Measurements from ENCODE around the gene ZNF217.
A peak's percentile ranks its signal among the peaks of the same experiment; 100 is the strongest.

Gene ZNF217

DNA sequence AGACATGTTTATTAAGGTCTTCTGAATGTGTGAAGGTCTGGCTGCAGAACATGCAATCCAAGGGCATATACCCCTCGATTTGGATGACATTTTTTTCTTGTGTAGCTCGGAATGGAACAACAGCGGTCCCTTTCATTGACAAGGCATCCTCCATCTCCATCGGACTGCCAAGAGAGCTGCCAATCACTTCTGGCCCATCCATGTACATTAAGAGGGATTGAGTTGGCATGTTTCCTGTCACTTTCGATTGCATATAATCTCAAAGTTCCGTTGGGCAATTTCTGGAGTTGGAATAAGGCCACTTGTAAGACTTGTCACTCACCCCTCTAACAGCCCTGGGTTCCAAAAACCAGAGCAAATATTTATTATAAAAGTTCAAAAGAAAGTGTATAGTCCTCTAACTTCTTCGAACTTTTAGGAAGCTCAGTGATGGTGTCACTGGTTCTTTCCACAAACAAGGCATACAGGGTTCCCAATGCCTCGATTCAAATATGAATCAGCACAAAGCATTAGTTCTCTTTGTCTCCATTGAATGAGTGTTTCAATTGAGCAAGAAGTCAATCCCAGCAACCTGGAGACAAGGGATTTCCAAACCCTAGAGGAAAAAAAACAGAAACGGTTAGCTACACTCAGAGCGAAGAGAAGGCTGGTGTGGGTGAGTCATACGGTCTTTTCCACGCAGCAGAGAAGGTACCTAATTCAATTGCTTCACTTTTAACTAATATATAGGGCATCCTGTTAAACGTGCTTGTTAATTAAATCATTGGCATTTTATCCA, 10.9 kb downstream of the ZNF217 start:
- Histone ChIP-seq H3K9ac (ENCODE audit: low read depth in 1 of 2, low read length in 2 of 2) (peak overlapping the region in 1 of 2 donors; percentile 57), H3K36me3 (ENCODE audit: control insufficient read depth in 1 of 2, insufficient read depth in 2 of 2, low read length in 2 of 2) (peaks cover 22 to 24% of the 10 kb centered on the region in 2 donors), H3K27ac (ENCODE audit: low read depth, low read length) (peak overlapping the region; percentile 59), H3K4me1 (ENCODE audit: control insufficient read depth in 1 of 2, insufficient read depth in 2 of 2, low read length in 2 of 2) (peaks cover 62 to 81% of the 10 kb centered on the region in 2 donors), H3K27me3 (ENCODE audit: control insufficient read depth in 1 of 2, insufficient read depth in 2 of 2, low read length in 2 of 2) (no peaks in the 10 kb centered on the region), H3K4me3 (ENCODE audit: low read depth in 1 of 2, low read length in 2 of 2) (peak overlapping the region; percentile 45 to 60), H3K9me3 (ENCODE audit: control insufficient read depth in 1 of 2, low read length in 2 of 2) (no peaks in the 10 kb centered on the region)

- Histone ChIP-seq H3K4me1 (ENCODE audit: control insufficient read depth in 1 of 2, insufficient read depth in 2 of 2, low read length in 2 of 2) (peaks cover 60 to 85% of the 10 kb centered on the region in 2 donors), H3K36me3 (ENCODE audit: control insufficient read depth in 1 of 2, insufficient read depth in 2 of 2, low read length in 2 of 2) (peaks cover 24 to 27% of the 10 kb centered on the region in 2 donors), H3K27me3 (ENCODE audit: control insufficient read depth in 1 of 2, insufficient read depth in 2 of 2, low read length in 2 of 2) (no peaks in the 10 kb centered on the region), H3K9me3 (ENCODE audit: control insufficient read depth in 1 of 2, low read length in 2 of 2) (no peaks in the 10 kb centered on the region), H3K9ac (ENCODE audit: low read depth in 1 of 2, low read length in 2 of 2) (peak overlapping the region in 1 of 2 donors; percentile 57), H3K27ac (ENCODE audit: low read depth, low read length) (peak overlapping the region; percentile 59), H3K4me3 (ENCODE audit: low read depth in 1 of 2, low read length in 2 of 2) (peak overlapping the region; percentile 45 to 60)
These were observed 11.4 kb downstream of the ZNF217 start for GRCh38 chr20:53582251-53582570.

DNA sequence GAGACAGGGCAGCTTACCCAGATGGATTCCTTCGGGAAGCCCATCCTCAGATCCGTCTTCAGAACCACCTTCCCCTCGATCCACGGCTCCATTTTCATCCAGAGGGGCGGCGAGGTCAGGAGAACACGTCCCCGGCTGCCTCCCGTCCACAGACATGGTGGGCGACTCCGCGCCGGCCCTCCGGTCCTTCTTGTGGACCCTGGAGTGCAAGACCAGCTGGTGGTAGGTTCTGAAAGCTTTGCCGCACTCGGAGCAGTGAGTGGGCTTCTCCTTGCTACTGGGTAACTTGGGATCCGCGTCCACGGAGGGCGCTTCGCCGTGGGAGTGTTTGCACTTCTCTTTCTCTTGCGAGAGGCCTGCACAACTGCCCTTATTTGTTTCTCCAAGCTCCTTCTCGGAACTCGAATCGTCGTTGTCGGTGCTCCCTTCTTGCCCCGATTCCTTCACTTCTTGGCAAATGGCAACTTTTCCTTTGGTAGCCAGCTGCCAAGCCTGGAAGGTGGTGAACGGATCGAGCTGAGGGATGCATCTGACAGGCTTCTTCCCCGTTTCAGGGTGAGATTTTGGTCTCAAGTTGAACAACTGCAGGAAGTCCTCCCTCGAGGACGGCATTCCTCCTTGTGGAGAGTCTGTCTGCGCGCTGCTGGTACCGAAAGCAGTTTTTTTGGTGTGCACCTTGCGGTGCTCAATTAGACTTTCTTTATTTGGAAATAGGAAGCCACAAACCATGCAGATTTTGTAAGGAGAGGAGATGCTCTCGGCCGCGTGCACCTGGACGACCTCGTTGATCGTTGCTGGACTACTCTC, 12.0 kb downstream of the ZNF217 start:
- no peaks in the 10 kb centered on the region for H3K9me3 ChIP-seq (ENCODE audit: control insufficient read depth in 1 of 2, low read length in 2 of 2)
- peaks cover 28 to 33% of the 10 kb centered on the region in 2 donors for H3K36me3 ChIP-seq (ENCODE audit: control insufficient read depth in 1 of 2, insufficient read depth in 2 of 2, low read length in 2 of 2)
- H3K27me3 ChIP-seq (ENCODE audit: control insufficient read depth in 1 of 2, insufficient read depth in 2 of 2, low read length in 2 of 2): no peaks in the 10 kb centered on the region
- peak overlapping the region; percentile 45 to 60 for H3K4me3 ChIP-seq (ENCODE audit: low read depth in 1 of 2, low read length in 2 of 2)
- H3K27ac ChIP-seq (ENCODE audit: low read depth, low read length): peak overlapping the region; percentile 59
- peaks cover 54 to 79% of the 10 kb centered on the region in 2 donors for H3K4me1 ChIP-seq (ENCODE audit: control insufficient read depth in 1 of 2, insufficient read depth in 2 of 2, low read length in 2 of 2)
- H3K9ac ChIP-seq (ENCODE audit: low read depth in 1 of 2, low read length in 2 of 2): peak overlapping the region in 1 of 2 donors; percentile 57

DNA sequence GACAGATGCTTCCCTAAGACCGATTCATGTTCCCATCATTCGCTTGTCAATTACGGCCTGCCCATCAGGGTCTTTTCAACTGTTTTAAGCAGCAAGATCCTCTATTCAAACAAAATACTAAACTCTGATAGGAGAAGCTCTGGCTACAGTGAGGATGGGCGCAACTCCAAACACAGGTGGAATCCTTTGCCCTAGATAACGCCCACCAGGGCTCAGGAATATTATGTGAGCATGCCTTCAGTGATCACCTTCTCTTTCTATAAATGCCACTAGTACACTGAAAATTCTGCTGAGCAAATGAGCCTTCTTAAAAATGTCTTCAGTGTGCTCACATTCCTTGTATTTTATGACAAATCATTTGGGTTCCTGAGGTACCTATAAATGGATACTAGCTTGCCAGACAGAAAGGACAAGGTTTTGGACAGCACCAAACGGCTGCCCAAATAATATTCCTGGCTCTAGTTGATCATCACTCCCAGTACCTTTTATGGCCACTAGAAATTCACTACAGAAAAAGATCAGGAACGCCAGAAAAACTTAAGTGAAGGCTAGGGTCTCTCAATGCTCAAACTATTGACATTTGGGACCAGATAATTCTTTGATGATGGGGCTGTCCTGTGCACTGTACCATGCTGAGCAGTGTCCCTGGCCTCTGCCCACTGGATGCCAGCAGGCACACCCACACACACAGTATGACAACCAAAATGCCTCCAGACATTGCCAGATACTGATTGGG, 13.1 kb downstream of the ZNF217 start:
- Histone ChIP-seq H3K9ac (ENCODE audit: low read depth in 1 of 2, low read length in 2 of 2) (peak overlapping the region; percentile 10 to 61), H3K9me3 (ENCODE audit: control insufficient read depth in 1 of 2, low read length in 2 of 2) (no peaks in the 10 kb centered on the region), H3K4me3 (ENCODE audit: low read depth in 1 of 2, low read length in 2 of 2) (peak overlapping the region; percentile 60), H3K27ac (ENCODE audit: low read depth, low read length) (peak overlapping the region; percentile 32), H3K4me1 (ENCODE audit: control insufficient read depth in 1 of 2, insufficient read depth in 2 of 2, low read length in 2 of 2) (peaks cover 53 to 68% of the 10 kb centered on the region in 2 donors), H3K36me3 (ENCODE audit: control insufficient read depth in 1 of 2, insufficient read depth in 2 of 2, low read length in 2 of 2) (peaks cover 39 to 44% of the 10 kb centered on the region in 2 donors), H3K27me3 (ENCODE audit: control insufficient read depth in 1 of 2, insufficient read depth in 2 of 2, low read length in 2 of 2) (no peaks in the 10 kb centered on the region)

- peaks cover 53 to 61% of the 10 kb centered on the region in 2 donors for H3K4me1 ChIP-seq (ENCODE audit: control insufficient read depth in 1 of 2, insufficient read depth in 2 of 2, low read length in 2 of 2)
- peaks cover 45 to 52% of the 10 kb centered on the region in 2 donors for H3K36me3 ChIP-seq (ENCODE audit: control insufficient read depth in 1 of 2, insufficient read depth in 2 of 2, low read length in 2 of 2)
- H3K9ac ChIP-seq (ENCODE audit: low read depth in 1 of 2, low read length in 2 of 2): peak overlapping the region; percentile 10 to 61
- H3K9me3 ChIP-seq (ENCODE audit: control insufficient read depth in 1 of 2, low read length in 2 of 2): no peaks in the 10 kb centered on the region
- peak overlapping the region; percentile 50 to 60 for H3K4me3 ChIP-seq (ENCODE audit: low read depth in 1 of 2, low read length in 2 of 2)
- H3K27ac ChIP-seq (ENCODE audit: low read depth, low read length): peak overlapping the region; percentile 32
- no peaks in the 10 kb centered on the region for H3K27me3 ChIP-seq (ENCODE audit: control insufficient read depth in 1 of 2, insufficient read depth in 2 of 2, low read length in 2 of 2)
These were observed 13.9 kb downstream of the ZNF217 start for GRCh38 chr20:53579581-53580375.

DNA sequence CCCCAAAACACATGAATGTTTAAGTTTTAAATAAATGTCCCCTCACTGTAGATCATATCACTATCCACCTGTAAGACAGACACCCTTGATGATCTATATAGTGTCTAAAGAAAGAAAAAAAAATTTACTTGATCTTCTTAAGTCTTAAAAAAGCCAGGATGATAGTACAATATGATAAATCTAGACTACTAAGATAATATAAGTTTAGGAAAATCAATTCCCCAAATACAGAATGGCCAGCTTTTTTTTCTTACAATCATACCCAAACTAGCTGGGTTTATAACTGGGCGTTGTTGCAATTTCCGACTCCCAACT, 14.4 kb downstream of the ZNF217 start:
- Histone ChIP-seq H3K9ac (ENCODE audit: low read depth in 1 of 2, low read length in 2 of 2) (peak overlapping the region; percentile 10 to 61), H3K27me3 (ENCODE audit: control insufficient read depth in 1 of 2, insufficient read depth in 2 of 2, low read length in 2 of 2) (no peaks in the 10 kb centered on the region), H3K36me3 (ENCODE audit: control insufficient read depth in 1 of 2, insufficient read depth in 2 of 2, low read length in 2 of 2) (peaks cover 47 to 57% of the 10 kb centered on the region in 2 donors), H3K4me3 (ENCODE audit: low read depth in 1 of 2, low read length in 2 of 2) (peak overlapping the region; percentile 50 to 60), H3K4me1 (ENCODE audit: control insufficient read depth in 1 of 2, insufficient read depth in 2 of 2, low read length in 2 of 2) (peaks cover 53 to 60% of the 10 kb centered on the region in 2 donors), H3K9me3 (ENCODE audit: control insufficient read depth in 1 of 2, low read length in 2 of 2) (no peaks in the 10 kb centered on the region), H3K27ac (ENCODE audit: low read depth, low read length) (peak overlapping the region; percentile 32)

GRCh38 chr20:53578492-53579222, 15.0 kb downstream of the ZNF217 start:
- Histone ChIP-seq H3K27ac (ENCODE audit: low read depth, low read length) (no peak overlapping the region), H3K4me1 (ENCODE audit: control insufficient read depth in 1 of 2, insufficient read depth in 2 of 2, low read length in 2 of 2) (peaks cover 53 to 60% of the 10 kb centered on the region in 2 donors), H3K4me3 (ENCODE audit: low read depth in 1 of 2, low read length in 2 of 2) (peak overlapping the region; percentile 50 to 60), H3K36me3 (ENCODE audit: control insufficient read depth in 1 of 2, insufficient read depth in 2 of 2, low read length in 2 of 2) (peaks cover 50 to 62% of the 10 kb centered on the region in 2 donors), H3K27me3 (ENCODE audit: control insufficient read depth in 1 of 2, insufficient read depth in 2 of 2, low read length in 2 of 2) (no peaks in the 10 kb centered on the region), H3K9me3 (ENCODE audit: control insufficient read depth in 1 of 2, low read length in 2 of 2) (no peaks in the 10 kb centered on the region), H3K9ac (ENCODE audit: low read depth in 1 of 2, low read length in 2 of 2) (peak overlapping the region in 1 of 2 donors; percentile 30)

DNA sequence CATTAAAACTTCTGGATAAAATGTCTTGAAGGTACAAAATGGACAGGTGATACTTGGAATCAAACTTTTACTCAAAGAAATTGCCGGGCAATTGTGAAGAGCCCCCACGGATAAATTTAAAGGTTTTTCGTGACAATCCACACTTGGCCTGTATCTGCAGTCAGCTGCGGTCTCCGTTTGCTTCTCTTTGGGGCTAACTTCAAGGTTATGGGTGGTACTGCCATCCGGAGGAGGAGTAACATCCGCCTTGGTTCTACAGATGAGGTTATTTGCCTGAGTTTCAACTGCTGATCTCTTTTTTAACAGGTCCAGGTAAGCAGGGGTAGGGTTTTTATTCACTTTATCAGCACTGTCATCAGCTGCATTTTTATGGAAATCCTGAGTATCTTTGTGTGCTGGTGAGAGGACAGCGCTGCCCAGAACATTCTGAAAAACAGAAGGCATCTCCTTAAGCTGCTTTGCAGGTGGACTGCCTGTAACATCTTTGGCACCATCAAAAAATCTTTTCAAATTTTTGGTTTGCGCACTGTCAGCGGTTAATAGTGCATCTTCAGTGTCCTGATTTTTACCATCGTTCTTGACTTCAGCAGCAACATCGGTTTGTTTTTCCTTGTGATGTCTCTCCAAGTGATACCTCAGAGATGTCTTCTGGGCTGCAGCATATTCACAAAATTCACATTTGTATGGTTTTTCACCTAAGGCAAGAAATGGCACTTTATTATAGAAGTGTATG, 16.9 kb downstream of the ZNF217 start:
- Histone ChIP-seq H3K9me3 (ENCODE audit: control insufficient read depth in 1 of 2, low read length in 2 of 2) (no peaks in the 10 kb centered on the region), H3K9ac (ENCODE audit: low read depth in 1 of 2, low read length in 2 of 2) (no peak overlapping the region)

More for the DNA sequence above, 16.9 kb downstream of the ZNF217 start:
- Histone ChIP-seq H3K27ac (ENCODE audit: low read depth, low read length) (no peak overlapping the region), H3K4me1 (ENCODE audit: control insufficient read depth in 1 of 2, insufficient read depth in 2 of 2, low read length in 2 of 2) (peaks cover 38 to 45% of the 10 kb centered on the region in 2 donors), H3K36me3 (ENCODE audit: control insufficient read depth in 1 of 2, insufficient read depth in 2 of 2, low read length in 2 of 2) (peaks cover 46 to 67% of the 10 kb centered on the region in 2 donors), H3K4me3 (ENCODE audit: low read depth in 1 of 2, low read length in 2 of 2) (no peak overlapping the region), H3K27me3 (ENCODE audit: control insufficient read depth in 1 of 2, insufficient read depth in 2 of 2, low read length in 2 of 2) (no peaks in the 10 kb centered on the region)

Data from duodenal mucosa (tissue), 2 donors.